Fibroblast of villous mesenchyme (primary cell): ENCODE measurements around the gene TMEM86B. TPM values are rescaled to one million over a fixed set of nuclear protein-coding genes. Genes with fewer than 3 reads are reported as not detected.

Experiments used
- DNase-seq: peaks from one replicate; pipeline ENCODE4 v3.0.0-alpha.2; 2010; ENCODE audit warnings: low read depth
- H3K4me3 ChIP-seq: 2 replicates; pipeline ENCODE4 v1.5.1; 2011; ENCODE audit warnings: low read depth, mild to moderate bottlenecking, low read length
- CTCF ChIP-seq: IDR thresholded peaks from 2 replicates; pipeline ENCODE4 v1.5.1; 2012; ENCODE audit warnings: low read depth, mild to moderate bottlenecking, low read length; ENCODE audit not compliant: insufficient read depth
- total RNA-seq: library from RNA; depleted of rRNA; stranded (reverse); fragments of >200 nt; gene quantifications from 2 replicates; pipeline ENCODE4 v1.2.3, GENCODE V29; 2012

TMEM86B gene
- total RNA-seq, 1 donor: 1.7 TPM

- no peak for TF ChIP-seq CTCF
- no peak overlapping the region for H3K4me3 ChIP-seq
- DNase-seq: no peak
Measured at GRCh38 chr19:55270172-55270942, 41.8 kb upstream of the TMEM86B start.

- no peak for DNase-seq
- no peak for TF ChIP-seq CTCF
- no peak overlapping the region for H3K4me3 ChIP-seq
Measured at GRCh38 chr19:55269299-55269698, 40.7 kb upstream of the TMEM86B start.

GRCh38 chr19:55266840-55267239, 38.3 kb upstream of the TMEM86B start:
- DNase-seq: no peak
- no peak for TF ChIP-seq CTCF
- H3K4me3 ChIP-seq: no peak overlapping the region

- no peak overlapping the region for H3K4me3 ChIP-seq
- DNase-seq: no peak
- TF ChIP-seq CTCF: no peak
Measured at GRCh38 chr19:55266404-55266803, 37.8 kb upstream of the TMEM86B start.

- TF ChIP-seq CTCF: no peak
- no peak overlapping the region for H3K4me3 ChIP-seq
- DNase-seq: no peak
Measured at GRCh38 chr19:55265723-55266386, 37.3 kb upstream of the TMEM86B start.

GRCh38 chr19:55265173-55265572, 36.6 kb upstream of the TMEM86B start:
- no peak for TF ChIP-seq CTCF
- no peak overlapping the region for H3K4me3 ChIP-seq
- DNase-seq: no peak

GRCh38 chr19:55264531-55264930, 36.0 kb upstream of the TMEM86B start:
- no peak for DNase-seq

More at GRCh38 chr19:55264531-55264930, 36.0 kb upstream of the TMEM86B start:
- no peak overlapping the region for H3K4me3 ChIP-seq
- no peak for TF ChIP-seq CTCF
